ENCODE measurements around the gene SOAT1.

- no peak for TF ChIP-seq POLR2A (IDR thresholded peaks at IDR 0.05)
- TF ChIP-seq CTCF (IDR thresholded peaks at IDR 0.05): no peak
- no peak for TF ChIP-seq POLR2AphosphoS5 (IDR thresholded peaks at IDR 0.05; ENCODE audit: insufficient read depth in 1 of 2, low read depth in 1 of 2)
Observed at GRCh38 chr1:179295164-179295755, 1.7 kb downstream of the SOAT1 start.

Data from vagina (tissue), 2 donors.